Activated CD8-positive, alpha-beta memory T cell treated with anti-CD3 and anti-CD28 coated beads, Interleukin-2, amount 10 ng/mL, durations not matched to agents 7 days and 5 days (primary cell): ENCODE results near the gene BTG2. TPM values are rescaled to one million over a fixed set of nuclear protein-coding genes. Genes with fewer than 3 reads are reported as not detected.
A peak's percentile ranks its signal among the peaks of the same experiment; 100 is the strongest.

Source experiments
- ATAC-seq: fragments of 150-1000 bp; cut with Tn5 transposase; one replicate; pipeline ENCODE4 v1.10.0; 2021; ENCODE audit warnings: moderate library complexity
- CTCF ChIA-PET: fragments of 350-600 bp; sonication (Branson Sonifier 250); formaldehyde crosslinking; loops from one replicate; lab custom pipeline; 2021; ENCODE audit warnings: antibody characterized with exemption; lab: Charles Lee
- DNase-seq: peaks from one replicate; pipeline ENCODE4 v3.0.0-alpha.2; 2020
- H3K27ac Mint-ChIP-seq: one replicate; pipeline ENCODE4 v1.8.0; 2021; ENCODE audit warnings: mild to moderate bottlenecking, mixed read lengths
- H3K27me3 Mint-ChIP-seq: one replicate; pipeline ENCODE4 v1.8.0; 2021; ENCODE audit warnings: mixed read lengths
- H3K36me3 Mint-ChIP-seq: one replicate; pipeline ENCODE4 v1.8.0; 2021; ENCODE audit warnings: mild to moderate bottlenecking, mixed read lengths
- H3K4me1 Mint-ChIP-seq: one replicate; pipeline ENCODE4 v1.8.0; 2021; ENCODE audit warnings: mixed read lengths
- H3K4me3 Mint-ChIP-seq: one replicate; pipeline ENCODE4 v1.8.0; 2021; ENCODE audit warnings: mild to moderate bottlenecking, moderate library complexity, mixed read lengths
- H3K9me3 Mint-ChIP-seq: one replicate; pipeline ENCODE4 v1.8.0; 2022; ENCODE audit warnings: low read depth, mixed read lengths
- total RNA-seq, 2 experiments: library from RNA; stranded (reverse); gene quantifications; one replicate each; pipeline ENCODE4 v1.2.3, GENCODE V29; 2021

Gene BTG2
- total RNA-seq, 2 experiments from 2014 or later, result 72.2 to 142 TPM

DNA sequence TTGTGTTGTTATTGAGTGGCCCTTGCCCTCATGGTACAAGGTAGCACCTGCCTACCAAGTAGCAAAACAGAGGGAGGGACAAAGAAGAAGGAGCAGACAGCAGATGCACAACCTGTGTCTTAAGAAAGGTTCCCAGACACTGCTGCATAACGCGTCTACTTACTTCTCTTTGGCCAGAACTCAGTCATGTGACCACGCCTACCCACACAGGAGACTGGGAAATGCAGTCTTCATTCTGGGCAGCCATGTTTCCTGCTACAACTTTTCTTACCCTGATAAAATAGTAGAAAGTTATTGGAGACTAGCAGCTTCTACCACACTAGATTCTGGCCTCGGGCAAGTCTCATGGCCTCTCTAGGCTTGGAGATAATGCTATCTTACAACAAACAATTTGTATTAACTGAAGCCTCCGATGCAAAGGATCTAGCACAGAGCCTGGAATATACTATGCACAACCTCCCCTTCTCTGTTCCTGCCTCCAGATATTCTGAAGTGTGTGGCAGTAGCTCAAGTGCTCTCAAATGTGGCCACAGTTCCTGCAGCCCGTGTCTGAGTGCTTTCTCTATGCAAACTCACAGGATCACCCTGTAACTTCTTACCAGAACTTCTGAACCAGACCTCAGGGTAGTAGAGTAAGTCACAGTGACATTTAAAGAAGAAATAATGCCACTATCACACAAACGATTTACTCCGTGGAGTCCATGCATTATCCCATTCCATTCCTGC lies 34.1 kb upstream of the BTG2 start:
- peak; percentile 87 for DNase-seq
- Mint-ChIP-seq H3K4me3 (no peak overlapping the region), H3K4me1 (peaks cover 52% of the 10 kb centered on the region), H3K9me3 (no peaks in the 10 kb centered on the region), H3K36me3 (no peaks in the 10 kb centered on the region), H3K27ac (peak overlapping the region; percentile 62), H3K27me3 (no peaks in the 10 kb centered on the region)
- ATAC-seq, result peak; percentile 64
- CTCF ChIA-PET, result interaction anchor here (0.6 to 21.9 kb wide), 12 partner anchors 13 to 430 kb away, joined by 3 to 806 read pairs (median 33); partner anchors contain the start of gene BTG2

DNA sequence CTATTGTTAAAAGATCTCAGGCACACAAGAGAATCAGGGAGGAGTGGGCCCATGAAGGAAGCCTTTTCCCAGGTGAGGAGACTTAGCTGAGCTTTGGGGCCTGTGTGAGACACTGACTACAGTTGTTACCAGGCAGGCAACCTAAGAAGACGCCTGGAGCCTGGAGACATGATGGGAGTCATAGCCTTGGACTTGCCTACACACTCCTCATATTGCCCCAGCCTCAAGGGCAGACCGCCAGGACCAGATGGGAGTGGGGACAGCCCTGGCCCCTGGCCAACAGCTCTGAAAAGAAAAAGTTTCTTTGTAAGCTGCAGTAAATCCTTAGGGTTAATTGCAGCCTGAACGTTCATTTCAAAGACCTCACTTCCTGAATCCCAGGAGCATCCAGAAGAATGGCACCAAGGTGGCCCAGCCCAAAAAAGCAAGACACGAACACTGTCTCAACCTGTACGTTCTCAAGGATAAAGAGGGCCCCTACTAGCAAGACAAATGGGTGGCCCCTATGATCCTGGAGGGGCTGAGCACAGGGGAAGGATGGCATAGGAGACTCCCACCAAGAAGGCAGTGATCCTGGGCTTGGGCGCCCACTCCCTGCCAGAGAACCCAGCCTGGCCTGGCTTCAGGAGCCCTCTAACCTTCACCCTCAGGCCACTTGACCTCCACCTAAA lies 33.2 kb upstream of the BTG2 start:
- no peaks in the 10 kb centered on the region for H3K36me3 Mint-ChIP-seq
- H3K4me1 Mint-ChIP-seq, result peaks cover 60% of the 10 kb centered on the region
- DNase-seq, result no peak
- H3K4me3 Mint-ChIP-seq, result no peak overlapping the region
- H3K9me3 Mint-ChIP-seq, result no peaks in the 10 kb centered on the region
- H3K27ac Mint-ChIP-seq, result no peak overlapping the region
- CTCF ChIA-PET, result interaction anchor here (0.5 to 21.9 kb wide), 14 partner anchors 12 to 520 kb away, joined by 3 to 806 read pairs (median 9); partner anchors contain the start of genes BTG2 and OPTC
- no peak for ATAC-seq
- no peaks in the 10 kb centered on the region for H3K27me3 Mint-ChIP-seq

DNA sequence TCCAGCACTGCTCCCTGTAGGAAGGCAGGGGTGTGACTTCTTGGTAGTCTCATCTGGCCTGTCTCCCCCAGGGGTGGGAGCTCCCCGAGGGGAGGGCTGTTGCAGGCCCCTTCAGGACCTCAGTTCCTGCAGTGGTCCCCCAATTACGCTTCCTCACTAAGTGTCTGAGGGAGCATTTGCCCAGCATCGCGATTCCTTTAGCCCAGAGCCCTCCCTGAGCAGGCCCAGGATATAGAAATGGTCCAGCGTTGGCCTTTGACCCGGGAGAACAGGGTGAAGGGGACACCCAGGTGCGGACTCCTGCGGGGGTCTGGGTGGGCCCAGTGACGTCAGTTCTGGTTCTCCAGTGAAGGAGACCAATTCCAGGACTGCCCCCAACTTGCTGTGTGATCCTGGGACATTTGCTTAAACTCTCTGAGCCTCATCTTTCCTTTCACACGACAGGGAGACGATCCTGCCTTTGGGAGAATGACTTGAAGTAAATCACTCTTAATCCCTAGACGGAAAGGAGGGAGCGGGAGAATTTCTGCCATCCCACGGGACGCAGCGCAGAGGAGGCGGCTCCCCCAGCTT lies 32.6 kb upstream of the BTG2 start:
- Mint-ChIP-seq H3K27ac (no peak overlapping the region), H3K36me3 (no peaks in the 10 kb centered on the region), H3K4me1 (peaks cover 61% of the 10 kb centered on the region), H3K9me3 (no peaks in the 10 kb centered on the region), H3K4me3 (peak overlapping the region; percentile 53), H3K27me3 (no peaks in the 10 kb centered on the region)
- DNase-seq (no peak), ATAC-seq (no peak)
- CTCF ChIA-PET, result interaction anchor here (0.5 to 21.9 kb wide), 17 partner anchors 8 to 519 kb away, joined by 3 to 806 read pairs (median 7); partner anchors contain the start of genes BTG2 and OPTC

DNA sequence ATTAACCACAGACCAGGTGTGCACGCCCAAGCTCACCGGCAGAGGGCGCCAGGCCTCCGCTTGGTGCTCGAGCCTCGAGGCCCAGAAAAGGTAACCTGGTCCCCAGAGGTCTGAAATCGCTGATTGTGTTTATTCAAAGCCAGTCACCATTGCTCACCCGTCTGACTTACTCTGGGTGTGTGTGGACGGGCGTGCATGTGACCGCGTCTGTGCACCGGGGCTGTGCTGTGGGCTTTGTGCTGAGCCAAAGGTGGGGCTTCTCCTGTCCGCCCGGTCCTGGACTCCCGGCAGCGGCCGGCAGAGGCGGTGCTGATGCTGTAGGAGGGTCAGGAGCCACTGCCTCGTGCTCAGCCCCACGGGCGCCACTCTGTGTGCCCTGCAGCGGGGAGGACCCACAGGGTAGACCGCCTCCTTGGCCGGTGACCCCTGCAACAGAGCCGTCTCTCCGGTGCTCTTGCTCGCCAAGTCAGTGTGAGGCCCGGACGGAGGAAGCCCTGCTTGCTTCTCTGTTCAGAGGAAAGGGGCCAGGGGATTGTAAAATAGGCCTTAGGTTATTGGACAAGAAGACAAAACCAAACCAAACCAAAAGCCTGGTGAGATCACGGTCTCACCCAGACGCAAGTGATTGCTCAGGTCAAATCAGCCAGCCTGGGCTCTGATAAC lies 32.0 kb upstream of the BTG2 start:
- DNase-seq, result peak; percentile 93
- H3K9me3 Mint-ChIP-seq, result no peaks in the 10 kb centered on the region
- H3K4me1 Mint-ChIP-seq, result peaks cover 64% of the 10 kb centered on the region
- peak overlapping the region; percentile 53 for H3K4me3 Mint-ChIP-seq
- no peaks in the 10 kb centered on the region for H3K27me3 Mint-ChIP-seq
- H3K27ac Mint-ChIP-seq, result peak overlapping the region; percentile 77
- peak; percentile 83 for ATAC-seq
- no peaks in the 10 kb centered on the region for H3K36me3 Mint-ChIP-seq
- CTCF ChIA-PET, result interaction anchor here (0.6 to 21.9 kb wide), 20 partner anchors 8 to 231 kb away, joined by 3 to 806 read pairs (median 7); partner anchors contain the start of genes BTG2 and OPTC

DNA sequence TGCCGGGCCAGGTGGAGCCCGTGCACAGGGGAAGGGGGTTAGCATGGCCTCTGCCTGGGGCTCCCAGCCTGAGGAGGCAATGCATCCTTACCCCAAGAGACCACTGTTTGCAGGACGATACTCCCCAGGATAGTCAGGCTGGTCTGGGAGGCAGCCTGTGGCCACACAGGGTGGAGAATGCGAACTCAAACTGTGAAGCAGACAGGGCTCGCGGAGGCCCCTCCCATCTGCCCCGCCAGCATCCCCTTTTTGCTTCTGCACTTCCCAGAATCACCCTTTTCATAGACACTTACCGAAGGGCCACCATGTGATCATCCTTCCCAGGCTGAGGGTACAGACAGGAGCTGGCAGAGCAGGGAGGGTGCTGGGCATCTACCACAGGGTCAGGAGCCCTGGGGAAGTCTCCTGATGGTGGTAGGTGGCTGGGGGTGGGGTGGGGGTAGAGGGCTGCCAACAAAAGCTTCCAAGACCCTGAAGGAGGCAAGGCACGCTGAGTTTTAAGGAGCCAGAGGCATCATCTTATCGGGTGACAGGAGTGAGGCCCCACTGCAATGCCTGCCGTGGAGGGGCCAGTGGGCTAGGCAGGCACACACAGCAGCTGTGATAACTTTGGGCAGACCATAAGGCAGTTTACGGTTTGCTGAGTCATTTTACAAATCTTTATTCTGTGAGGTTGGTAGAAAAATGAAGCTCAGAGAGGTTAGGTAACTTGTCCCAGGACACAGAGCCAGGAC lies 31.3 kb upstream of the BTG2 start:
- ATAC-seq, result no peak
- no peak for DNase-seq
- CTCF ChIA-PET, result interaction anchor here (0.5 to 21.9 kb wide), 9 partner anchors 14 to 214 kb away, joined by 3 to 806 read pairs (median 5); partner anchors contain the start of gene BTG2

DNA sequence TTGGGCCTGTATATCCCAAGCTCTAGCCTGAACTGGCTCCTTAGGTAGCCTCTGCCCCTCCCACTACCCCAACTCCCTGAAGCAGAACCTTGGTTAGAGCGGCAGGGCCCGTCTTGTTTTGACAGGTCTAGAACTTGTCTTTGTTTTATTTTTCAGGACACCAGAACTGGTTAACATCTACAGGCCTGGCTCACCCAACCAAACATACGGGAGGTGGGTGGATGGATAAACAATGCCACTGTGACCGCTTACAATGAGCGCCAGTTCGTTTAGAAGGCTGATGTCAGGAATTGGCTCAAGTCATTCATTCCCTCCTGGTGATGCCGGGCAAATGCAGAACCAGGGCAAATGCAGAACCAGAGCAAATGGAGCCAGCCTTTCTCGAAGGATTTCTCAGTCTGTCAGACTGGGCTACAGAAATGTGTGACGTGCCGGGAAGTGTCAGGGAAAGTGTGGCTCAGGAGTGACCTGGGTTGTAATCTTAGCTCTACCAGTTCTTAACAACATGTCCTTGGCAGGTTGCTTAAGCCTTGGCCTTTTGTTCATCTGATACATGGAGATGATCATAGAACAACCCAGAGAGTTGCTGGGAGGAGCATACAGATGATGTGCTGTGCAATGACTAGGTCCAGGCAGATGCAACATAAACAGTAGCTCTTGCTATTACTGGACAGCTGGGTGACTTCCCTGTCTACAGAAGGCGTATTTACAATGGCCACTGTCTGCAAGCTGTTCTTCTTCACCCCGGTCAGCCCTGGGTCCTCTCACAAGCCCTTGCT lies 30.5 kb upstream of the BTG2 start:
- CTCF ChIA-PET, result interaction anchor here (1.5 to 21.9 kb wide), 8 partner anchors 13 to 213 kb away, joined by 4 to 806 read pairs (median 36); partner anchors contain the start of gene BTG2
- Mint-ChIP-seq H3K4me3 (no peak overlapping the region), H3K27ac (peak overlapping the region; percentile 68), H3K4me1 (peaks cover 73% of the 10 kb centered on the region), H3K36me3 (no peaks in the 10 kb centered on the region), H3K27me3 (no peaks in the 10 kb centered on the region), H3K9me3 (no peaks in the 10 kb centered on the region)
- ATAC-seq (no peak), DNase-seq (no peak)

More for the DNA sequence above, 31.3 kb upstream of the BTG2 start:
- Mint-ChIP-seq H3K4me1 (peaks cover 71% of the 10 kb centered on the region), H3K36me3 (no peaks in the 10 kb centered on the region), H3K27me3 (no peaks in the 10 kb centered on the region), H3K27ac (peak overlapping the region; percentile 77), H3K9me3 (no peaks in the 10 kb centered on the region), H3K4me3 (peak overlapping the region; percentile 53)

DNA sequence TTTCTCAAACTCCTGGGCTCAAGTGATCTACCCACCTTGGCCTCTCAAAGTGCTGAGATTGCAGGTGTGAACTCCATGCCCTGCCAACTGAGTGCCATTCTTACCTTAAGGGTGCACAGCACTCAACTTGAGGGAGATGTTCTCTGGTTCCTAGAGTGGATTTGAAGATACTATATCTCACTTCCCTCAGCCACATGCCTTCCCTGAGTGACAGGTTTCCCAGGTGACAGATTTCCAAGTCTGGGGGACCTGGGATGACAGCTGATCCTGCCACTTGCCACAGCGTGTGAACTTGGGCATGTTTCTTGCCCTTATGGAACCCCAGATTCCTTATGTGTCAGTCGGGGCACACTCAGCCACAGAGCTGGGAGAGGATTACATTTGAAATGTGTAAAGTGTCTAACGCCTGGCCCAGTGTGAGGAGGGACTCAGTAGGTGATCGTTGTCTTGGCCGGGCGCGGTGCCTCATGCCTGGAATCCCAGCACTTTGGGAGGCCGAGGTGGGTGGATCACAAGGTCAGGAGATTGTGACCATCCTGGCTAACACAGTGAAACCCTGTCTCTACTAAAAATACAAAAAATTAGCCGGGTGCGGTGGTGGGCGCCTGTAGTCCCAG lies 29.6 kb upstream of the BTG2 start:
- H3K4me3 Mint-ChIP-seq, result no peak overlapping the region
- no peaks in the 10 kb centered on the region for H3K36me3 Mint-ChIP-seq
- CTCF ChIA-PET, result interaction anchor here (1.2 to 21.9 kb wide), 8 partner anchors 7 to 65 kb away, joined by 3 to 806 read pairs (median 66); partner anchors contain the start of gene BTG2
- no peak overlapping the region for H3K27ac Mint-ChIP-seq
- DNase-seq, result no peak
- H3K27me3 Mint-ChIP-seq, result no peaks in the 10 kb centered on the region
- peaks cover 71% of the 10 kb centered on the region for H3K4me1 Mint-ChIP-seq
- H3K9me3 Mint-ChIP-seq, result no peaks in the 10 kb centered on the region
- no peak for ATAC-seq

DNA sequence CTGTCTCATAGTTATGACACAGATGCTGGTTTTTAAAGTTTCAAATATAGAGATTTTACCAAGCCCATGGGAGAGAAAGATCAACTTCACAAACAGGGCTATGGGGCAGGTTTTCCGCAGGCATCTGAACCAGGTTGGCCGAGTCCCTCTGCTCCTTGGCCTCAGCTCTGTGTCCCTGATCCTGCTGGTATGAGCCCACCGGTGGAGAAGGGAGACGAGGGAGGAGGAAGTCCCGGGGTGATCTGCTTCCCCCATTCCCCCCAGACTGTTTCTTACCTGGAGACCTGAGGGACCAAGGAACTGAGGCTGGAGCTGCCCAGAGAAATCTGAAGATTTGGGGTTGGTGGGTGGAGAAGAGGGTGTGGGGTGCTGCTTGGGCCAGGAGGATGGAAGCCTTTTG lies 28.9 kb upstream of the BTG2 start:
- no peak overlapping the region for H3K4me3 Mint-ChIP-seq
- H3K9me3 Mint-ChIP-seq, result no peaks in the 10 kb centered on the region
- DNase-seq, result no peak
- CTCF ChIA-PET, result interaction anchor here (0.7 to 21.9 kb wide), 9 partner anchors 8 to 212 kb away, joined by 3 to 806 read pairs (median 64); partner anchors contain the start of gene BTG2
- H3K4me1 Mint-ChIP-seq, result peaks cover 66% of the 10 kb centered on the region
- no peaks in the 10 kb centered on the region for H3K27me3 Mint-ChIP-seq
- H3K27ac Mint-ChIP-seq, result no peak overlapping the region
- no peaks in the 10 kb centered on the region for H3K36me3 Mint-ChIP-seq
- no peak for ATAC-seq

DNA sequence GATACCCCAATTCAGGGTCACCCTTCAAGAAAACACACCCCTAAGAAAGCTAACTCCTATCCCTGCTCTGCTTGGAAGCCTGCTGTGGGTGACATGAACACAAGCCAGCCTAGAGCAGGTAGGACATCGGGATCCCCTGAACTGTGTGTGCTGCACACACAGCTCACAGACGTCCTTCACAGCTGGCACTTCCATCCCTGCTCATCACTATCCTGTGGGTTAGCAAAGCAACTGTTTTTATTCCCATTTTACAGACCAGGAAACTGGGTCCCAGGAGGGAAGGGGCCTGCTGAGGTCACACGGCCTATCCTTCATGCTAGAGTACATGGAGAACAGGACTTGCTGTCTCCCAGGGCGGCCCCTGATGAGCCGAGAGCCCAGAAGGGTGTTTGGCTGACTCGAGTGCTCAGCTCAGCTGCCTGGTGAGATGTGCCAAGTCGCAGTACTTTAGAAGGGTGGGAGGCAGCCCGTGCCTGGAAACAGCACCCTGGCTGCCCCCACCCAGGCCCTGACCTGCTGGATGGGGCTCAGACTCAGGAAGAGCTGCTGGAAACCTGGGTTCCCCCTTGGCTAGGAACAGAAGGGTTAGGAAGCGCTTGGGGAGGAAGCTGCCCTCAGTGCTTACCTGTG lies 28.3 kb upstream of the BTG2 start:
- DNase-seq (no peak), ATAC-seq (no peak)
- no peak overlapping the region for H3K4me3 Mint-ChIP-seq
- H3K4me1 Mint-ChIP-seq, result peaks cover 64% of the 10 kb centered on the region
- H3K9me3 Mint-ChIP-seq, result no peaks in the 10 kb centered on the region
- peak overlapping the region; percentile 82 for H3K27ac Mint-ChIP-seq
- CTCF ChIA-PET, result interaction anchor here (0.7 to 21.9 kb wide), 9 partner anchors 9 to 211 kb away, joined by 3 to 806 read pairs (median 64); partner anchors contain the start of gene BTG2
- no peaks in the 10 kb centered on the region for H3K36me3 Mint-ChIP-seq
- H3K27me3 Mint-ChIP-seq, result no peaks in the 10 kb centered on the region

DNA sequence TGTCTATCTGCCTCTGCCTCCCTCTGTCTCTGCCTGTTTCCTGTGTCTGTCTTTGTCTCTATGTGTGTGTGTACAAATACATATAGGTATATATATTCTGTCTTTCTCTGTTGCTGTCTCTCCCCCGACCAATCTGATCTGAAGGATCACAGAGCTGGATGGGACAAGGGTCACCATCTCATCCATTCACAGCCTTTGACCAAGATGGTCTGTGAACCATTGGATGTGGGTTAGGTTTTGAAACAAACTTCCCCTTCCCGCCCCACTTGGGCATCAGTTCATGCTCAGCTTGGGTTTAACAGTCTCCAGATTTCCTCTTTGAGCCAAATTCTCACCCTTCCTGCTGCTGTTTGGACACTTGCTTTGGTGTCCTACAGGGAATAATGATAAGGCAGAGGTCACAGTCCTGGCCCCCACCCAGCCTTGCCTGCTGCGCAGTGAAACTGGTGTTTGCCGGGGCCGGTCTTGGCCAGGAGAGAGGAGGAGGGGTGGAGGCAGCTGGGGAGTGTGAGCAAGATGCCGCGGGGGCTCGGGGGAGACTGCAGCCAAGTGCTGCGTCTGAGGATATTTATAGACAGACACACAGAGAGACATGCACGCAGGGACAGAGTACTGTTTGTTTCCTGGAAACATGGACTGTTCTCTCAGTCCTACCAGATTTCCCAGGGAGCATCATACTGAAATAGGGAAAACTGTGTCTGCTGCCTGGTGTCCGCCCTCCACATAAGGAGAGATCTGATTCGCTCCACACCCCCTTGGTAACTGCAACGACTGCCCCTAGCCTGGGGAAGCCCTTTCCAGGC lies 27.0 kb upstream of the BTG2 start:
- H3K27ac Mint-ChIP-seq, result peak overlapping the region; percentile 82
- H3K4me3 Mint-ChIP-seq, result no peak overlapping the region
- H3K27me3 Mint-ChIP-seq, result no peaks in the 10 kb centered on the region
- CTCF ChIA-PET, result interaction anchor here (1.4 to 21.9 kb wide), 6 partner anchors 10 to 62 kb away, joined by 4 to 806 read pairs (median 76); partner anchors contain the start of gene BTG2
- ATAC-seq (peak; percentile 41), DNase-seq (no peak)
- peaks cover 59% of the 10 kb centered on the region for H3K4me1 Mint-ChIP-seq
- no peaks in the 10 kb centered on the region for H3K9me3 Mint-ChIP-seq
- H3K36me3 Mint-ChIP-seq, result no peaks in the 10 kb centered on the region
